GM21515 (cell line): Measurements from ENCODE around the gene TMPRSS6.

Experiments used
- ATAC-seq: cut with Tn5 transposase; IDR thresholded peaks from one replicate; pipeline ENCODE4 v1.9.1; 2021; ENCODE audit not compliant: unreplicated experiment

Gene TMPRSS6

DNA sequence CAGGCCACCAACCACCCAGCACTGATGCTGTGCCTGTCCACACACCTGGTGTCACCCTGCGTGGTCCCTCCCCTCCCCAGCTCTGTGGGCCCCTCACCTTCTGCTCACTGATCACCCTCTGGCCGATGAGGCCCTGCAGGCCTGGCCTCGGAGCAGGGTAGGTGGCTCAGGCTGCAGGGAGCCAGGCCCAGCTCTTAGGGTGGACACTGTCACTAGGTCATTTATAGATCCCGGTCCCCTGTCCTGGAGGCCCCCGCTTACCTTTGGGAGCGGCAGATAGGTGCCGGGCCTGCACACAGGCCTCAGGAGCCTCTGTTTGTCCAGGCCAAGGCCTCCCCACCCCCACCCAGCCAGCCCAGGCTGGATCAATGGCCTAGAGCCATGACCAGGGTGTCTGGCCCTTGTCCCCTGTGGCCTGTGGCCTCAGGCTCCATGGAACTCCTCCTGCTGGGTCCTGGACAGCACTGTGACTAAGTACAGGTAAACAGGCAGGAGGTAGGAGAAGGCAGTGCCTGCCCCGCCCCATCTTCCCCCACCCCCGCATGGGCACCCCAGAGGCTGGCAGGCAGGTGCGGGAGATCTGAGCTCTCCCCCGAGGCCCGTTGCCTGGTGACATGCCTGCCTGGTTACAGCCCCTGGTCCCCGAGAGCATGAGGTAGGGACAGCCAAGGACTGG lies at the start of gene TMPRSS6:
Gene TMPRSS6, minus strand, starts transcription at position 472 of the 676 bp plus-strand sequence. CDS start 6,296 bp downstream, outside the sequence.
- no peak for ATAC-seq

DNA sequence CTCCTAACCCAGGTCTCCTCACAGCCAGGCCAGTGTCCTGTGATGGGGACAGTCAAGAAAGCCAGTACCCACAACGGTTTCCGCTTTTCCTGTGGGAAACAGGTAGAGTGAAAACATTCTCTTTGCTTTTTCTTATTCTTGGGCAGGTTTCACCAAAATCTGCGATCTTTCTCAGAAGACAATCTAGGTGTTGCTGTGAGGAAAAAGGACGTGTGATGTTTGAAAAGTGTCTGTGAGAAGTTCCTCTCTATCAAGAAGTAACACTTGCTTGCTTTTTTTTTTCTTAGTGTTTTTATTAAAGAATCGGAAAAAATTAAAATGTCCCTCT lies 49.4 kb upstream of the TMPRSS6 start:
- no peak for ATAC-seq

DNA sequence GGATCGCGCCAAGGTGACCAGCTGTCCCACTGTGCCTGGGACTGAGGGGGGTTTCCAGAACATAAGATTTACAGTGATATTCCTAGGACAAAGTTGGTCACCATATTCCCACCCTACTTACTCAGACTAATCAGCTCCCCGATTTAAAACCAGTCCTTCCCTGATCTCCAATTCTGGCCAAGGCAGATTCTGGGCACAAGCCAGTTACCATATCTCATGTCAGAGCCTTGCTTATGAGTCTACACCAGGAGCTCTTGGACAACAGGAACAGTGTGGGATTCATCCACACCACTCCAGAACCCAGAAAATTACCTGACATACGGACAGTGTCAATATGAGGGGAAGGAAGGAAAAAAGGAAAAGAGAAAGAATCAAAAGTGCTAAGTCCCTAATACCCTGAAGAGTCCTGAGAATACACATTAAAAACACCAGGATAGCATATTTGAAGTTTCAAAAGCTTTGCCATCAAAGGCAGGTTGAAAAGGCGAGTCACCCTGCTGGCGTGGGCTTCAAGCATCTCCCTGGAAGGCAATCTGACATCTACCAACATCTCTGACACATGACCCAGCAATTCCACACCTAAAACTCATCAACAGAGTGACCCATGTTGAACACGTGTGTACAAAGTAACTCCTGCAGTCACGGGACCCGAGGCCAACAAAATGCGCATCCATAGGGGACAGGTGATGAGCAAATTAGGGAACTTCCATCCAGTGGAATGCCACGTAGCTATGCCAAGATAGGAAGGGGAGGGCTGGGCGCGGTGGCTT lies 48.2 kb upstream of the TMPRSS6 start:
- ATAC-seq: no peak

DNA sequence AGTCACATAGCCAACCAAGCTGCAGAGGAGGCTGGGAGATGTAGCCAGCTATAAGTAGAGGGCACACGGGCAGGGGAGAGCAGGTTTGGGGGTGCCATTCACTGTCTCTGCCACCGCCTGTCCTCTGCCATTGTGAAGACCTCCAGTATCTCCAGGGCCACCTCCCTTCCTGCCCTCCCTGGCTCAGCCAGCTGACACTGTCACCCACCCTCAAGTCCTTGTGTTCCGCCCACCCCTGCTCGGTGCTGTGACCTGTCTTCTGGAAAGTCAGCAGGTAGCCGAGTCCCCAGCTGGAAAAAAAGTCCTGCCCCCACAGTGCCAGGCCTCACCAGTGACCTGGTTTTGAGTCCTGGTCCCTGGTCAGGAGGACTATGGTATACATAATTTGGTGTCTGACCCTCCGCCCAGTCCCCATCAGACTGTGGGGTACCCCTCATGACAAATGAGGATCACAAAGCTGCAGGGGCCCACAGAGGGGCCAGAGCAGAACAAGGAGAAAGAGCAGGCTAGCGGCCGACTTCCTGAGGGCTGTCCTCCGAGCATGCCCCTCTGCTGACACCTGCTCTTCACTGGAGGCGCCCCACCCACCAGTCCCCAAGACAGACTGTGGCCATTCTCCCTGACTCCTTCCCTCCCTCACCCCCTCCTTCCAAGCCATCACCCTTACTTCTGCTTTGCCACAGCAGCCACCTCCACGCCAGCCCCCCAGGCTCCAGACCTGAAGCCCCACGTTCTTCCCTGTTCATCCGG lies 47.3 kb upstream of the TMPRSS6 start:
- ATAC-seq: no peak

DNA sequence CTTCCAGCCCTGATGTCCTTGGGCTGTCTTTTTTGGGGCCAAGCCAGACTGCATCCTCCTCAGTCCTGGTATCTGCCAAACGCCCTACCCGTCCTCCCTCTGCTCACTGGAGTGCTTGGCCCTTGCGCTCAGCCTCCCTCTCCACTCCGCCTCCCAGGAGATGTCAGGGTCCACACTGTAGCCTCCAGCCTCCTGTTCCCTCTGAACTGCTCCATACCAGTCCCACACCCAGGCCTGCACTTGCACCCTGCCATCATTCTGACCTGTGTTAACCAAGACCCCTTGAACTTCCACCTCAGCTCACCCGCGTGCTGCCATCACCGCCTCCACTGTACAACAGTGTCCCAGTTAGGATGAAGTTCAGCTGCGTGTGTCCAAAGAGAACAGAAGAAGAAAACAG lies 46.5 kb upstream of the TMPRSS6 start:
- no peak for ATAC-seq

DNA sequence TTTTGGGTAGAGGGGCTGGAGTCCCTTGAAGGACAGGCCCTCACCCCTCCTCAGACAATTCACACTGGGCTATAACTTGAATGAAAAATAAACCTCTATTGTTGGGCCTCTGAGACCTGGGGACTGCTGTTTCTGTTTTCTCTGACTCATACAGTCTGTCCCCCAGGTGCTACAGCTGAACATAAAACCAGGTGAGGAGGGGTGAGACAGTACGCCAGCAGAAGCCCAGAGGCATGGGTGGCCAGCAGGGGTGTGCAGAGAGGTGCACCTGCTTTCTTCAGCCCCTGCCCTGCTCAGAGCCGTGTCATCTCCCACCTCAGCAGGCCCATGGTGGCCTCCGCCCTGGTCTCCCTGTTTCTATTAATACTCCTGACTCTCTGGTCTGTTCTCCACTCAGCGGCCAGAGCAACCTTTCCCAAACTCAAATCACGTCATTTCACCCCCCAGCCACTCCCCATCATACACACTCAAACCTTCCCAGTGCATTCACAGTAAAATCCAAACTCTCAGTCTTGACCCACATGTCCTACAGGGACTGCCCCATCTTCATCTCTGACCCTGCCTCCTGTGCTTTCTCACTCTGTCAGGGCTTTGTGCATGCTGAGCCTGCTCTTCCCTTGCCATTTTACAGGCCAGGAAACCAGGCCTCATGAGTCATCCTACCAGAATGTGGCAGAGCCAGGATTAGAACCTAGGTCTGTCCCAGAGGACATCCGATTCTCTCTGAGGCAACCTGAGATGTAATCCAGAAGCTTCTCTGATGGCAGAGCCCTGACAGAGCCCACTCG lies 45.6 kb upstream of the TMPRSS6 start:
- ATAC-seq: no peak

DNA sequence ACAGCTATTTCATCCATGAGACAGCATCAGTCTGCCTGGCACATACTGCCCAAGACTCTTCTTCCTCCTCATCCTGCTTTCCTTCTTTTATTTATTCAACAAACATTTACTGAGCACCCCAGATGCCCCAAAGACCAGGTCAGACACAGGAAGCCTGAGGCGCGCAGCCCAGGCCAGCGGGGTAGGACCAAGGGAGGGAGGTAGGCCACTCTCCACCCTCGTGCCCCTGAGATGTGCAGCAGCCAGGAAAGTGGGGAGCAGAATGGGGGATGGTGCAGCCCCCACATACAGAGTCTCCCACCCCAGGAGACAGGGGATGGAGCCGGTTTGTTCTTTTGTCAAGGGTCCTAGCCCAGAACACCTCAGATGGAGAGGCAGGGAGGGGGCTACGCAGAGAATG lies 44.4 kb upstream of the TMPRSS6 start:
- no peak for ATAC-seq

DNA sequence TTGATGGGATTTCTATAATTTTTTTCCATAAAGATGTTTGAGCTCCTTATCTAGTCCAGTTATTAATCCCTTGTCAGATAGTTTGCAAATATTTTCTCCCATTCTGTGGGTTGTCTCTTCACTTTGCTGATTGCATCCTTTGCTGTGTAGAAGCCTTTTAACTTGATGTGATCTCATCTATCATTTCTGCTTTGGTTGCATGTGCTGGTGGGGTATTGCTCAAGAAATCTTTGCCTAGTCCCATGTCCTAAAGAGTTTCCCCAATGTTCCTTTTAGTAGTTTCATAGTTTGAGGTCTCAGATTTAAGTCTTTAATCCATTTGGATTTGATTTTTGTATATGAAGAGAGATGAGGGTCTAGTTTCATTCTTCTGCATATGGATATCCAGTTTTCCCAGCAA lies 41.9 kb upstream of the TMPRSS6 start:
- ATAC-seq: no peak

DNA sequence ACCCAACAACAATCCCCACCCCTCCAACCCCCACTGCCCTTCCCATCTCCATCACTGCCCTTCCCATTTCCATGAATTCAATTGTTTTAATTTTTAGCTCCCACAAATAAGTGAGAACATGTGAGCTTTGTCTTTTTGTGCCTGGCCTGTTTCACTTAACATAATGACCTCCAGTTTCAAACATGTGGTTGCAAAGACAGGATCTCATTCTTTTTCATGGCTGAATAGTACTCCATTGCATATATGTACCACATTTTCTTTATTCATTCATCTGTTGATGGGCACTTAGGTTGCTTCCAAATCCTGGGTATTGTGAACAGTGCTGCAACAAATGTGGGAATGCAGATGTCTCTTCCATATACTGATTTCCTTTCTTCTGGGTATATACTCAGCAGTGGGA lies 41.2 kb upstream of the TMPRSS6 start:
- ATAC-seq: no peak

DNA sequence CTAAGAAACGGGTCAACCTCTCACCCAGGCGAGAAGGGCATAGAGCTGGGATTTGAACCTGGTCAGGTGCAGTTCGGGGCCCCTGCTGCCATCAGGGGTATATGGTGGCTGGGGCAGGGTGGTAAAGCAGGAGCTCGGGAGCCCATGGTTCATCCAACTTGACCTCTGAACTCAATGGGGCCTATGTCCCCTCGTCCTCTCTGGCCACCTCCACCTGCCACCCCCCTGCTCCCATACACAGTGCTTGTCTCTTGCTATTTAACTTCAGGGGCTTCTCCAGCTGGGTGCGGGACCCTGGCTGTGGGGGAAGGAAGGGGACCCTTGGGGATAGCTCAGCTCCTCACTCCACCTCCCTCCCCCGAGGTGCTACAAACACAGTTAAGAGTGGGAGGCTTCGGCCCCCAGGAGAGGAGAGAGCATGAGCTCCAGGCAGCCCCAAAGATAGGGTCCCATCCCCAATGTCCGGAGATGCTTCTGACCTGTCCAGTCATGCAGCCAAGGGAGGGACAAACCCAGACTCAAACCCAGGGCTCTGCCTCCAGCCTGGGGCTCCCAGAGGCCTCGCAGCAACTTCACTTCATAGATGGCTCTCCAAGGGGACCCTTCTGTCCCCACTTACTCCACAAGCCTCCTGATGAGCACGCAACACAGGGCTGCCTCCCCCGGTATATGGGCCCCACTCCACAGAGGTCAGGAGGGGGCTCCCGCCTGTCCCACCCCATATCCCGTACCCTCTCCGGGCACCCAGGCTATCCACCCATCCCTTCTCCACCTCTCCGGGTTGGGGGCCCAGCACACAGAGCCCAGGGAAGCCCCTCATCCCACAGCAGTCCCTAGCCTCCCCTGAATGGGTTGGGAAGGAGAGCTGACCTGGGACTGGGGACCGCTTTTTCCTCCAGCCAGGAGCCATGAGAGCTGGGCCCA lies 39.5 kb upstream of the TMPRSS6 start:
- peak; percentile 15 for ATAC-seq

DNA sequence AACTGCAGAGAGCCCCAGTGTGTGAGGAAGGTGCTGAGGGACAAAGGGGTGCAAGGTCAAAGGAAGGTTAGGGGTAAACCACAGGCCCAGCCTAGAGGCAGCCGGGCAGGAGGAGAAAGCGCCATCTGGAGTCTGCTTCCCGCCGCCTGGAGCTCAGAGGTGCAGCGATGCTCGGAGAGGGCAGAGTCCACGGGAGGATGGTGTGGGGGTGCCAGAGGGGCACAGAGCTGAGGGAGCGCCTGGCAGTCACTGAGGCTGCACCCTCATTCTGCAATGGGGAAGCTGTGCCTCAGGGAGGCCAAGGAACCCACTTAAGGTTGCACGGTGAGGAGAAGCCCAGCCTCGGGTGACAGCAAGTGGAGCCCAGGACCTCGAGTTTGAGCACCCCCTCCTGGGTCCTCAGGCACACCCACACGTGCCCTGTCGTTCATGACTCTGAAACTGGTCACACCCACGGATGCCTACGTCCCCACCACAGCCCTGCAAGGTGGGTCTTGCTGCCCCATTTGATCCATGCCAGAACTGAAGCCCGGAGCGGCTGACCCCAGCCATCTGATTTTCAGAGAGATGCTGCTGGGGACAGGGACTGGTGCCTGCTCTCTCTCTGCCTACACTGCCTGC lies 38.6 kb upstream of the TMPRSS6 start:
- ATAC-seq: no peak

DNA sequence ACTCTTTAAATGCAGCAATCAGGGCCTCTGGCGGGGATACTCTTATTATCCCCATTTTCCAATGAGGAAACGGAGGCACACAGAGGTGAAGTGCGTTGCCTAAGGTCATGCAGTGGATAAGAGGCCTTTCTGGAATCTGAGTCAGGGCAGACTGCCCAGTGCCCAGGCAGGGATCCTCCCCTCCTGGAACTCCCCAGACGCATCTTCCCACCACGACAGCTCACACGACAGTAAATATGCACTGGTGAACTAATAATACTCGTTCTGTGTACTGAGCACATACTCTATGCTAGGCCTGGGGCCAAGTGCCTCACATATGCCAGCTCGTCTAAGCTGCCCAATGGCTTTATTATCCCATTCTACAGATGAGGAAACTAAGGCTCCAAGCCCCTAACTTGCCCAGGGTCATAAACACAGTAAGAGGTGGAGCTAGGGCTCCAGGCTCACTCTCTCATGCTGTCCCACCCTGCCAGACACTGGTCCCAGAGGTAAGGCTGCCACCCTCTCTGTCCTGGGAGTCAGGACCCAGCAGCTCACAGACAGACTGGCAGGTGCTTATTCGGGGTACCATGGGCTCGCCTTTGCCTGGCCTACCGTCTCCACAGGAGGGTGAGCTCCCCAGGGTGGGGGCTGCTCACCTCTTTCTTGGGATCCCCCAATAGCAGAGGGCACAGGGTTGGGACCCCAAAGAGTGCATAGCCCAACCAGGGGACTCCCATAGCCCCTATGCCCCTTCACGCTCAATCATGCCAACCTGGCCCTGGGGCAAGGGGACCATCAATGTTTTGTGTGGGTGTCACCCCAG lies 37.9 kb upstream of the TMPRSS6 start:
- no peak for ATAC-seq

DNA sequence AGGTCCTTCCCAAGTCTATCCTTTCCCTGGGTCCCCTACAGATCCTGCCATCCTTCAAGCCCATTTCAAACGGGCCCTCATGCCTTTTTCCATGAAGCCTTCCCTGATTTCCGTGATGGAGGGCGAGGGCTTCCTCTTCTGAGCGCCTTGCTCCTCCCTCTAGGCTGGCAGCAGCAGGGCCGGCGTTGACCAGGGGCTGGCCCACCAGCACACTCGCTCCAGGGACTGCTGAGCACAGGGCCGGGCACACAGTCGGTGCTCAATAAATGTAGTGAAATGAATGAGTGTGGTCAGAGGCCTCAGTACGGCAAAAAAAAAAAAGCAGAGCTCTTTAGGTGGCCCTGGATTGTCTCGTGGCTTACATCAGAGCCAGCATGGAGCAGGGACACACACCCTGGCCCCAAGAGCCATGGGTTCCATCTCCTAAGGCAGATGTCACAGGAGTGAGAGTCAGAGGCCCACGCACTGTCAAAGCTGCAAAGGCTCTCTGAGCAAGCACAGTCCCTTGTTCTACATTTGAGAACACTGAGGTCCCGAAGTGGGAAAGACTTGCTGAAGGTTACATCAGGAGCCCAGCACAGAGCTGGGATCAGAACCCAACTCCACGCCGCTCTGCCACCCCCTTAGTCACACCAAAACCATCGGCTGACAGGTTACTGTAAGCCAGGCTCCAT lies 37.1 kb upstream of the TMPRSS6 start:
- no peak for ATAC-seq

DNA sequence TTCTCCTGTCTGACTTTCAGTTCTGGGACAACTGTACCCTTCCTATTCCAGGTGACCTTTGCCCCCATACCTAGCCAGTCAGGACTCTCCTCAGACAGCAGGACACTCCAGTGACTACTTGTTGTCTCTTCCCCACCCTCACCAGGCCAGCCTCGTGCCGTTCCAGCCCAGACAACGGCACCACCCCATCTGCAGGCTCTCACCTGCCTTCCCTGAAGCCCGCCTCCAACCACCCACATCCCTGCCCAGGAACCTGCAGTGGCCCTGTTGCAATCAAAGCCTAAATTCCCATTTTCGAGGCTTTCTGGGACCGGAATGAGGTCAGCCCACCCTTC lies 36.5 kb upstream of the TMPRSS6 start:
- no peak for ATAC-seq

DNA sequence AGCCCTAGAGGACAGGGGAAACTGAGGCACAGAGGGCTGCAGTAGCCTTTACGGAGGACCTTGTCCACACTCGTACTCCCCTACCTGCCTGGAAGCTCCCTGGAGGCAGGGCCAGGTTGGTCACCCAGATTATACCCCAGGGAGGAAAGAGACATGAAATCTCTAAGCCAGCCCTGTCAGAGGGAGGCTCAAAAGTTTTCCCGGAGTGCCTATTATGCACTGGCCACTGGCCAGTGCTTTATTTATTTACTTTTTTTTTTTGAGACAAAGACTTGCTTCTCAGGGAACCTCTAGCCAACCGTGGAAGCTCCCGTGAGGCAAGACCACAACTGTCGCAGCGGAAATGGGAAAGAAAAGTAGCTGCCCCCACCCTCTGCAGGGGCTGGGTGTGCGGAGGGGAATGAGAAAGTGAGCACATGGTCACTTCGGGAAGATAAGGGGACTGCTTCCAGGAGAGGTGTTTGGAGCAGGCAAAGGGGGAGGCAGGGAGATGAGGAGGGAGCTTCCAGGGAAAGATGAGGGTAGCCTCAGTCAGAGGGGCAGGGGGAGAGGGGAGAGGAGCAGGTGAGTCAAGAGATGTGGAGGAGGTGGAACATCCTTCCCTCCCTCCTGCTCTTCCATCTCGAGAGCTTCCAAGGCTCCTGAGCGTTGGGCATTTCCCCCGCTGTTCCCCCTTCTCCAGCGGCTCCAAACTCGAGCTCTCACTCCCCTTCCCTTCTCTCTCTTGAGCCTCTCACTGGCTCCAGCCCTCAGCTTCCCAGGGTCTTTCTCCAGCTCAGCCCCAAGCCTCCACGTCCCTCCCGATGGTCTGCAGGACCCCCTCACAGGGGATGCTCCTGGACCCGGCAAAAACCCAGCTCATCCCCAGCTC lies 35.9 kb upstream of the TMPRSS6 start:
- no peak for ATAC-seq

DNA sequence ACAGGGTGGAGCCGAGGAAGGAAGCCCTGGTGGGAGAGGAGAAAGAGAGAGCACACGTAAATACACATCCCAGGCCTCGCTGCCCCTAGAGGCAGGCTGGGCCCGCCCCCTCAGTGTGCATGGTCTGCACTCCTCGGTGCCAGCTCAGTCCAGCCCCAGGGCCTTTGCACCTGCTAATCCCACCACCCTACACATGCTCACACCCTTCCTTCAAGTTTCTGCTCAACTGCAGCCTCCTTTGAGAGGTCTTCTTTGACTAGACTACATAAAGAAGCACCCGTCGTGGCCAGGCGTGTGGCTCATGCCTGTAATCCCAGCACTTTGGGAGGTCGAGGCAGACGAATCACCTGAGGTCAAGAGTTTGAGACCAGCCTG lies 34.7 kb upstream of the TMPRSS6 start:
- ATAC-seq: no peak

DNA sequence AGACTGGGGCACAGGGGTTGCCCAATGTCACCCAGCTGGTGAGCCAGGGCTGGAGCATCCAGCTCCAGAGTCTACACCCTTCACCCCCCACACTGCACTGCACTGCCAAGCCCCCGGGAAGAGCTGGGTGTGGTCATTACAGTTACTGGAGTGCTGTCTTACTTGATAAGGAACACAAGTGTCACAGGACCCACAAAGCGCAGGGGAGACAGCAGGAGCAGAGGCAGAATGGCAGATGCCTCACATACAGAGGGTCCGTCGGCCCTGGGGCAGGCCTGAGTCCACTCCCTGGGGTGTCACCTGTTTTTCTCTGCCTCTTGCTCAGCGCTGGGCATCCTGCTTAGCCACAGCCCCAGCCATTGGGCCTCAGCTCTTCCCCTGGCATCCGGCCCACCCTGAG lies 32.5 kb upstream of the TMPRSS6 start:
- no peak for ATAC-seq

DNA sequence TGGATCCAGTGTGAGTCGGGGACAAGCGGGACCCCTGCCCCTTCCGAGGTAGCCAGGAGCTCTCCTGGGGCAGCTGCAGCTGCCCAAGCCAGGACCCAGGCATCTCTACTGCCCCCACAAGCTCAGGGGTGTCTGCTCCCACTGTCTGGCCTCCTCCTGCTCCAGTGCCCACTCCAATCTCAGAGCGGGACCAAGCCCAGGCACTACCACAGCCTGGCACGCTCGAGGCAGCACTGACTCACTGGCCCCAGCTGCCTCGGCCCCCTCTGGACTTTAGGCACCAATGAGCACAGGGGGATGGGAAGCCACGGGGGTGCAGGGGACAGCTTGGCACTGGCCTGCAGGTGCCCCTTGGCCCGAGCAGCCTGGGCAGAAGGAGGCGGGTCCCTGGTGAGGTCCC lies 32.0 kb upstream of the TMPRSS6 start:
- no peak for ATAC-seq
